Mucosa of stomach (tissue), 1 donor: ENCODE data around the gene PDK2.

Source experiments
- H3K27me3 ChIP-seq: one replicate; pipeline ENCODE4 v1.7.0; 2013; ENCODE audit warnings: mild to moderate bottlenecking, low read length; ENCODE audit not compliant: control insufficient read depth, insufficient read depth
- H3K36me3 ChIP-seq: one replicate; pipeline ENCODE4 v1.7.0; 2013; ENCODE audit warnings: low read length; ENCODE audit not compliant: control insufficient read depth, insufficient read depth
- H3K4me1 ChIP-seq: one replicate; pipeline ENCODE4 v1.7.0; 2013; ENCODE audit warnings: mild to moderate bottlenecking, low read length; ENCODE audit not compliant: control insufficient read depth, insufficient read depth
- H3K4me3 ChIP-seq: one replicate; pipeline ENCODE4 v1.7.0; 2013; ENCODE audit warnings: low read length
- H3K9ac ChIP-seq: one replicate; pipeline ENCODE4 v1.7.0; 2013; ENCODE audit warnings: mild to moderate bottlenecking, low read length, moderate library complexity
- H3K9me3 ChIP-seq: one replicate; pipeline ENCODE4 v1.7.0; 2013; ENCODE audit warnings: mild to moderate bottlenecking, low read length, moderate library complexity; ENCODE audit not compliant: control insufficient read depth
- donor health status: Pancreatic carcinoma.

Gene PDK2

GRCh38 chr17:50088952-50089825 lies 6.0 kb upstream of the PDK2 start:
- Histone ChIP-seq H3K4me3 (no peak overlapping the region), H3K27me3 (no peaks in the 10 kb centered on the region), H3K36me3 (peaks cover 10% of the 10 kb centered on the region), H3K4me1 (no peaks in the 10 kb centered on the region), H3K9ac (no peak overlapping the region), H3K9me3 (no peaks in the 10 kb centered on the region)

DNA sequence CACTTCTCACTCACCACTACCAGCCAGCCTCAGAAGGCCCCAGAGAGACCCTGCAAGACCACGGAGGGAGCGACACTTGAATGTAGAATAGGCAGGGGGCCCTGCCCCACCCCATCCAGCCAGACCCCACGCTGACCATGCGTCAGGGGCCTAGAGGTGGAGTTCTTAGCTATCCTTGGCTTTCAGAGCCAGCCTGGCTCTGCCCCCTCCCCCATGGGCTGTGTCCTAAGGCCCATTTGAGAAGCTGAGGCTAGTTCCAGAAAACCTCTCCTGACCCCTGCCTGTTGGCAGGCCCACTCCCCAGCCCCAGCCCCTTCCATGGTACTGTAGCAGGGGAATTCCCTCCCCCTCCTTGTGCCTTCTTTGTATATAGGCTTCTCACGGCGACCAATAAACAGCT lies 5.1 kb upstream of the PDK2 start:
- no peaks in the 10 kb centered on the region for H3K4me1 ChIP-seq
- no peaks in the 10 kb centered on the region for H3K9me3 ChIP-seq
- H3K4me3 ChIP-seq = no peak overlapping the region
- H3K9ac ChIP-seq = no peak overlapping the region
- H3K36me3 ChIP-seq = peaks cover 10% of the 10 kb centered on the region
- H3K27me3 ChIP-seq = no peaks in the 10 kb centered on the region

GRCh38 chr17:50090971-50091917 lies 3.9 kb upstream of the PDK2 start:
- no peak overlapping the region for H3K9ac ChIP-seq
- H3K27me3 ChIP-seq = no peaks in the 10 kb centered on the region
- H3K36me3 ChIP-seq = peaks cover 10% of the 10 kb centered on the region
- H3K4me1 ChIP-seq = peaks cover 7% of the 10 kb centered on the region
- no peak overlapping the region for H3K4me3 ChIP-seq
- no peaks in the 10 kb centered on the region for H3K9me3 ChIP-seq

DNA sequence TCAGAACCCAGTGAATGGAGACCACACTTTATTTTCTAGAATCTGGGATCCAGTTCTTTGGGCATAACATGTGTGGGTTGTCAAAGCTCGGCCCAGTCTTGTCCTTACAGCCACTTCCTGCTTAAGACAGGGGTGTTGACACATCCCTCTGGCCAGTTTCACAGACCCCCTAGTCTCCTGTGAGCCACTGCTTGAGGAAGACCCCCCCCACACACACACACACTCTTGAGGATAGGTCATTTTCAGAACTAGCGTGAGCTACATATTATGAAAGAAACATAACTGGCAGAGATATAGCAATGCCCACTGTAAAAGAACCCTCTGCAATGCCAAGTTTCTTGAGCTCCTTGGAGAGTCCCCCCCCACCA lies 3.2 kb upstream of the PDK2 start:
- H3K27me3 ChIP-seq = no peaks in the 10 kb centered on the region
- no peak overlapping the region for H3K9ac ChIP-seq

GRCh38 chr17:50093246-50093645 lies 1.9 kb upstream of the PDK2 start:
- H3K4me1 ChIP-seq = peaks cover 13% of the 10 kb centered on the region
- no peak overlapping the region for H3K9ac ChIP-seq

More for the DNA sequence above, 3.2 kb upstream of the PDK2 start:
- Histone ChIP-seq H3K4me1 (peaks cover 13% of the 10 kb centered on the region), H3K36me3 (peaks cover 10% of the 10 kb centered on the region), H3K9me3 (no peaks in the 10 kb centered on the region), H3K4me3 (no peak overlapping the region)

DNA sequence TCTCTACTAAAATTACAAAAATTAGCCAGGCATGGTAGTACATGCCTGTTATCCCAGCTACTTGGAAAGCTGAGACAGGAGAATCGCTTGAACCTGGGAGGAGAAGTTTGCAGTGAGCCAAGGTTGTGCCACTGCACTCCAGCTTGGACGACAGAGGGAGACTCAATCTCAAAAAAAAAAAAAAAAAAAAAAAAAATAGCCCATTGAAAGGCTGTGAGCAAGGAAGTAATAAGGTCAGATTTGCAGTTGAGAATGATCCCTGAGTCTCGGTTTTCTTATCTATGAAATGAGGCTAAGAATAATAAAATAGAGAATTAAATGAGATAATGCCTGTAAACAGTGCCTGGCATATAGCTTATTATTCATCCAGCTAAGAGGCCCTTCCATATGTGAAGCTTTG lies 1.3 kb upstream of the PDK2 start:
- no peaks in the 10 kb centered on the region for H3K9me3 ChIP-seq
- no peak overlapping the region for H3K4me3 ChIP-seq
- H3K9ac ChIP-seq = no peak overlapping the region
- H3K4me1 ChIP-seq = peaks cover 13% of the 10 kb centered on the region
- no peaks in the 10 kb centered on the region for H3K27me3 ChIP-seq
- peaks cover 5% of the 10 kb centered on the region for H3K36me3 ChIP-seq

More at GRCh38 chr17:50093246-50093645, 1.9 kb upstream of the PDK2 start:
- H3K4me3 ChIP-seq = no peak overlapping the region
- H3K36me3 ChIP-seq = peaks cover 5% of the 10 kb centered on the region
- H3K27me3 ChIP-seq = no peaks in the 10 kb centered on the region
- no peaks in the 10 kb centered on the region for H3K9me3 ChIP-seq

GRCh38 chr17:50094243-50094752 lies 853 bp upstream of the PDK2 start:
- Histone ChIP-seq H3K9me3 (no peaks in the 10 kb centered on the region), H3K27me3 (no peaks in the 10 kb centered on the region), H3K4me1 (peaks cover 13% of the 10 kb centered on the region), H3K9ac (peak overlapping the region; percentile 61), H3K36me3 (peaks cover 5% of the 10 kb centered on the region), H3K4me3 (peak overlapping the region; percentile 84)

DNA sequence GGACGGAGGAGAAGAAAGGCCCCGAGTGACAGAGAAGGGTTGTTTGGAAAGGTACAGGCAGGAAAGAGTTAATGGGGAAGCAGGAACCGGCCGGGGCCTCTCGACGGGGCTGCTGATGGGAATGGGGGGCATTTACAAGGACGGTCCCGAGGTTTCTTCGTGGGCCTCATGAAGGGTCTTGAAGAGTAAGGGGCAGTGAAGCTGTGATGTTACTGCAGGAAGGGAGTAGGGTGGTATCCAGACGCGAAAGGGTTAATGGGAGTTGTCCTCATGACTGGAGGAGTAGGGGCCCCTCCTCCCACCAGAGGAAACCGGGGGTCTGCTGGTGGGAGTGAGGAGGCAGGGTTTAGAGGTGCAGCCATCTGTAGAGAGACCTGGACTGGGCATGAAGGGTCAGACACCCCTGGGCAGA lies 481 bp downstream of the PDK2 start:
- Histone ChIP-seq H3K9me3 (no peaks in the 10 kb centered on the region), H3K4me3 (peak overlapping the region; percentile 58), H3K4me1 (peaks cover 24% of the 10 kb centered on the region), H3K27me3 (no peaks in the 10 kb centered on the region), H3K36me3 (peaks cover 8% of the 10 kb centered on the region), H3K9ac (peak overlapping the region; percentile 82)

DNA sequence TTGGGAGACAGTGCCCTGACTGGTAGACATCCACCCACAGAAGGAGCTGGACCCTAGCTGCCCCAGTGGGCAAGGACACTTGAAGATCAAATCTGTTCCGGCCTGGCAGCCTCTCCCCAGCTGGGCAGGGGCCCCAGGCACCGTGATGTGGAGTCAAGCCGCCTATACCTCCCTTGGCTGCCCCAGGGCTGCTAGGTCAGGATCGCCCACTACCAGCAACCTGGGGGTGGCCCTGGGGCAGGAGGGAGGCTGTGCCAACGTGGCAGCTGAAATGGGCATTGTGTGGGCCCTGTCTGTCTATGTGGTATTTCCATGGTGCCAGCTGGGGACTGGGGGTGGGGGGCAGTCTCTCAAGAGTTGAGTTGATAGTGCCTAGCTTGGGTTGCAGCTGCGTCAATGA lies 941 bp downstream of the PDK2 start:
- peaks cover 8% of the 10 kb centered on the region for H3K36me3 ChIP-seq
- H3K4me1 ChIP-seq = peaks cover 28% of the 10 kb centered on the region
- H3K9ac ChIP-seq = peak overlapping the region; percentile 82
- H3K9me3 ChIP-seq = no peaks in the 10 kb centered on the region
- peak overlapping the region; percentile 58 for H3K4me3 ChIP-seq
- H3K27me3 ChIP-seq = no peaks in the 10 kb centered on the region

DNA sequence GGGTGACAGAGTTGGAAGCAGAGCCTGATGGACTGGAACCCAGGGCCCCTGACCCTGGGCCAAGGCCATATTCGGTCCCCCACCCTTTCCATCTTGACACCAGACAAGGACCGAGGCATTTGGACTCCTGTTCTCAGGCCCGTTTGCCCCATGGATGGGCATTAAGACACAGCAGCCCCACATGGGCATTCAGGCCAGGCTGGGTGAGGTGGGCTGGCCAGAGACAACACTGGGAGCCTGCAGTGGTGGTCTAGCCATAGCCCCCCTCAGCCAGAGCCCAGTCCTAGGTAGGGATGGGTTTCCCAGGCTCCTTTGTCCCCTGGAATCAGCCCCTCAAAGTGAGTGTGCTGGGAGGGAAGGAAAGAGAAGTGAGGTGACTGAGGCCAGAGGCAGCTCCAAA lies 1.6 kb downstream of the PDK2 start:
- H3K4me1 ChIP-seq = peaks cover 35% of the 10 kb centered on the region
- no peak overlapping the region for H3K4me3 ChIP-seq
- no peaks in the 10 kb centered on the region for H3K9me3 ChIP-seq
- no peaks in the 10 kb centered on the region for H3K27me3 ChIP-seq
- H3K36me3 ChIP-seq = peaks cover 8% of the 10 kb centered on the region
- H3K9ac ChIP-seq = peak overlapping the region; percentile 82

- Histone ChIP-seq H3K4me1 (peaks cover 42% of the 10 kb centered on the region), H3K4me3 (no peak overlapping the region)
Measured at GRCh38 chr17:50097455-50097854, 2.3 kb downstream of the PDK2 start.

GRCh38 chr17:50097926-50098325 lies 2.8 kb downstream of the PDK2 start:
- Histone ChIP-seq H3K9me3 (no peaks in the 10 kb centered on the region), H3K4me1 (peaks cover 47% of the 10 kb centered on the region), H3K36me3 (peaks cover 8% of the 10 kb centered on the region), H3K9ac (no peak overlapping the region), H3K4me3 (no peak overlapping the region), H3K27me3 (no peaks in the 10 kb centered on the region)

More at GRCh38 chr17:50097455-50097854, 2.3 kb downstream of the PDK2 start:
- Histone ChIP-seq H3K27me3 (no peaks in the 10 kb centered on the region), H3K9me3 (no peaks in the 10 kb centered on the region), H3K36me3 (peaks cover 8% of the 10 kb centered on the region), H3K9ac (no peak overlapping the region)
